DND-41 (cell line): Measurements from ENCODE around the gene TAS2R41.

Source experiments
- CTCF ChIP-seq: IDR thresholded peaks from 2 replicates; pipeline ENCODE4 v1.5.1; 2012; ENCODE audit warnings: borderline replicate concordance, low read length, moderate library complexity, mild to moderate bottlenecking; ENCODE audit not compliant: poor library complexity, severe bottlenecking; ENCODE audit errors: extremely low read depth
- EZH2 ChIP-seq: IDR thresholded peaks from 3 replicates; pipeline ENCODE4 v1.6.1; 2012; ENCODE audit warnings: borderline replicate concordance, low read depth, mild to moderate bottlenecking, moderate library complexity, low read length, inconsistent platforms; ENCODE audit not compliant: severe bottlenecking

GRCh38 chr7:143518941-143519340 is 41.3 kb downstream of the TAS2R41 start:
- no peak for TF ChIP-seq EZH2
- TF ChIP-seq CTCF: no peak
